Stimulated activated CD8-positive, alpha-beta memory T cell treated with anti-CD3 and anti-CD28 coated beads, Interleukin-7, amount 100 ng/mL, for 48 hours (primary cell): ENCODE results near the gene GATA2.

ENCODE experiments used
- DNase-seq, 2 donors: peaks; one replicate each; pipeline ENCODE4 v3.0.0-alpha.2; 2020; ENCODE audit warnings: low read depth in 1 of 2; ENCODE audit errors: extremely low read depth in 1 of 2

GATA2 gene

GRCh38 chr3:128492671-128493569 lies at the start of gene GATA2:
TSS of gene GATA2 (minus strand) at chr3:128493201. CDS start at chr3:128487031, 6,170 bp downstream.
- no peak for DNase-seq

DNA sequence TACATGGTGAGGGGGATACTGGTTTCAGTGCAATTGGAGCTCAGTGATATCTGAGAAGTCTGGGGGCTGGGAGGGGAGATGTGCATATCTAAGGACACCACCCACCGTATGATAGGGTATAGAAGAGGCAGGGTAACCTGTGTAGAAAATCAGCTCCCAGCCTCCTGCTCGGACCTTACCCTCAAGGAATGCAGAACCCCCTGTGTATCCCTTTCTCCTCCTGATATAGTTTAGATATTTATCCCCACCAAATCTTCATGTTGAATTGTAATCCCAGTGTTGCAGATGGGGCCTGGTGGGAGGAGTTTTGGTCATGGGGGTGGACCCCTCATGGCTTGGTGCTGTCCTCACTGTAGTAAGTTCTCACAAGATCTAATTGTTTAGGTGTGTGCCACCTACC lies 48.2 kb upstream of the GATA2 start:
- no peak for DNase-seq

DNA sequence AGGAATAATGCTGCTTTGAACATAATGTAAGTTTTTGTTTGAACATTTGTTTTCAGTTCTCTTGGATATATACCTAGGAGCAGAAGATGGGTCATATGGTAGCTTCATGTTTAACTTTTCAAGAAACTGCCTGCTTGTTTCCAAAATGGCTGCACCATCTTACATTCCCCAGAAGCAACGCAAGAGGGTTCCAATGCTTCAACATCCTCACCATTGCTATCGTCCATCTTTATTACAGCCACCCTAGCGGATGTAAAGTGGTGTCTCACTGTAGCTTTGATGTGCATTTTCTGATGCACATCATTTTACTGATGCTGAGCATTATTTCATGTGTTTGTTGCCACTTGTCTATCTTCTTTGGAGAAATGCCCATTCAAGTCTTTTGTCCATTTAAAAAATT lies 46.4 kb upstream of the GATA2 start:
- no peak for DNase-seq

- no peak for DNase-seq
Measured at GRCh38 chr3:128537091-128537703, 44.2 kb upstream of the GATA2 start.

- no peak for DNase-seq
Measured at GRCh38 chr3:128532012-128532983, 39.3 kb upstream of the GATA2 start.

DNA sequence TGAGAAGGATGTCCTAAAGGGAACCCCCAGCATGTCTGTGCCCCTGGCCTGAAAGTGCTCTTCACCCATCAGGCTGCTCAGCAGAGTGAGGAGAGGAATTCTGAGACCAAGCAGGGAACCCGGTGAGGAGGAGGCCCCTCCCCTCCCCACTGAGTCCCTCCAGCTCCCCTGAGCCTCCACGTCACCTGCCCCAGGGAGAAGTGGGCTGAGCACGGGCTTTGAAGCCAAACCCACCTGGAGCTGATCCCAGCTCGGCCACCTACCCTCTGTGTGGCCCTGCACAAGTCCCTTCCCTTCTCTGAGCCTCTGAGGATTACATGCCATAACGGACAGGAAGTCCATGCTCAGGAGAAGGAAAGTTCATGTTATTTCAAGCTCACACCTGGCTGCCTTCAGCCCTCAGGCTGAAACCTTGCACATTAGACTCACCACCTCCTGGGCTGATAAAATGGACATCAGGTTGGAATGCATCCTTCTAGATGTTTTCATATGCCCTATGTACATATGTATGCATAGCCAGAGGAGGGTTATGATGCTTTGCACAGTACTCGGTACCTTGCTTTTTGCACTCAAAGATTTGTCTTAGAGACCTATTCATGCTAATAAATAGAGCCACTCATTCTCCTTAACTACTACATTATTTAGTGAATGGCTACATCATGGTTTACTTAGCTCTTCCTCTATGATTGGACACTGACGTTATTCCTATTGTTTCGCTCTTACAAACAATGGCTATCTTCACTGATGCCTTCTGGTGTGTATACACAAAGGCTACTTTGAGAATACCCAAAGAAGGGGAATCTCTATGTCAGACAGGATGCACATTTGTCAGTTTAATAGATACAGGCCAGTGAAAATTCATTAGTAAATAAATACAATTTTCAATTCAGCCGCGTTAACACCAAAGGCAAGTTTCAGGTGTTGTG lies 31.6 kb upstream of the GATA2 start:
- DNase-seq: no peak

DNA sequence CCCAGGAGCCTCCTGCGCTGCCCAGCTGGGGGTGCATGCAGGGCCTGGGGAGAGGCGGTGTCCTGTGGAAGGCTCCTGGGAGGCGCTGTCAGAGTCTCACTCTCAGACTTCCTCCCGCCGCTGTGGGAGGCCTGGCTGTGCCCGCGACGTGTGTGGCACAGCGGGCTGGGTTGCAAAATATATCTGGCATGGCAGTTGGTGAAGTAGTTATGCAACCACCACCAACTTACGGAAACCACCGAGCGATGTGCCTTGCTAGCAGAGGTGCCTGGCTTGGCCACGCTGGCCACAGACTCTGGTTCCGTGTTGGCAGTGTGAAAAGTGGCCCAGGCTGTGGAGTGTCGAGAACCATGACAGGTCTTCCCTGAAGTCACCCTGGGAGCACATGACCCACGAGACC lies 30.6 kb upstream of the GATA2 start:
- DNase-seq: no peak

DNA sequence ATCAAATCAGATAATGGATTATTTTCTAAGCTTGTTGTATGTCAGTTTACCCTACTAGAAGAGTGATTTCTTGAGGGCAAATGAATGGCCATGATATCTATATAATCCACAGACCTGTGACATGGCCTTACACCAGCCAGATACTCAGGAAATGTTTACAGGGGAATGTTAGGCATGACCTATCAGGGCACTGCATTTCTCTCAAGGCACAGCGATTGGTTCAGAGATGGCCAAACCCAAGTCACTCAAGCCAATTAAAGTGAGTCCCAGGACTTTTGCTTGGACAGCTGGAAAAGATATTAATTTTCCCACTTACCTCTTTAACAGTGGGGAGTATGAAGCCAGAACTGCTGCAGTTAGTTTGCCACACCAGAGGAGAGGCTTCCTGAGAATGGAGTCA lies 28.7 kb upstream of the GATA2 start:
- no peak for DNase-seq

GRCh38 chr3:128518587-128519490 lies 25.8 kb upstream of the GATA2 start:
- no peak for DNase-seq

- no peak for DNase-seq
Measured at GRCh38 chr3:128517648-128518047, 24.6 kb upstream of the GATA2 start.

- DNase-seq: no peak
Measured at GRCh38 chr3:128515967-128516366, 23.0 kb upstream of the GATA2 start.

GRCh38 chr3:128508852-128509251 lies 15.9 kb upstream of the GATA2 start:
- no peak for DNase-seq

GRCh38 chr3:128506754-128507153 lies 13.8 kb upstream of the GATA2 start:
- DNase-seq: no peak

GRCh38 chr3:128505771-128506170 lies 12.8 kb upstream of the GATA2 start:
- DNase-seq: no peak

- DNase-seq: no peak
Measured at GRCh38 chr3:128504963-128505730, 12.1 kb upstream of the GATA2 start.

- no peak for DNase-seq
Measured at GRCh38 chr3:128504533-128504915, 11.5 kb upstream of the GATA2 start.

DNA sequence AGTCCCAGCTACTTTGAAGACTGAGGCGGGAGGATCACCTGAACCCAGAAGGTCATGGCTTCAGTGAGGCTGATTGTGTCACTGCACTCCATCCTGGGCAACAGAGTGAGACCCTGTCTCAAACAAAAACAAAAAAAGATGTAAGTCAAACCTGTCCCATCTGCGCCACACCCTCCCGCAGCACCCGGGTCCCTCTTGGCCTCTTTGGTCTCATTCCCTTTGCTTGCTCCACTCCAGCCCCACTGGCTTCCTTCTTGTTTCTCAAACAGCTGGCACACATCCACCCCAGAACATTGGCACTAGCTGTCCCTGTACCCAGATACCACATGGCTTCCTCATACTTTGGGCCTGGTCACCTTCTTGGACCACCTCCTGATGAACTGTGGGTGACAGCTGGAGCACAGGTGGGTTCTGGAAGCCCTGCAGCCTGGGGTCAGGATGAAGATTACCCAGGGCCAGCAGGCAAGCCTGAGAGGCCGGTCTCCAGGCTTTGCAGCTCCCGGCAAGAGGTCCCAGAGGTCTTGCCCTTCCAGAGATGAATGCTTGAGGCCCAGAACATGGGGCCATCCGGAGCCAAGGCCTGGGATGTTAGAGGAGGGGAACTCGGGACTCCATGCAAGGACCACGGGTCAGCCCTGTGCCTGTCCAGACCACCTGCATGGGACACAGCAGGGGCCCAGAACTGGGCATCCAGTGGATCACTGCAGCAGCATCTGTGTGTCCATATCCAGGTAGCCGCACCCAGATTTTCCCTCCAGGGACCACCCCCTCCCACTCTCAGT lies 10.9 kb upstream of the GATA2 start:
- no peak for DNase-seq
